ENCODE measurements around the gene DDC. TPM values are rescaled to one million over a fixed set of nuclear protein-coding genes. Genes with fewer than 3 reads are reported as not detected.

DDC gene
- total and polyA plus RNA-seq, 9 donors: 0.24 to 3.3 (median 0.72) TPM

DNA sequence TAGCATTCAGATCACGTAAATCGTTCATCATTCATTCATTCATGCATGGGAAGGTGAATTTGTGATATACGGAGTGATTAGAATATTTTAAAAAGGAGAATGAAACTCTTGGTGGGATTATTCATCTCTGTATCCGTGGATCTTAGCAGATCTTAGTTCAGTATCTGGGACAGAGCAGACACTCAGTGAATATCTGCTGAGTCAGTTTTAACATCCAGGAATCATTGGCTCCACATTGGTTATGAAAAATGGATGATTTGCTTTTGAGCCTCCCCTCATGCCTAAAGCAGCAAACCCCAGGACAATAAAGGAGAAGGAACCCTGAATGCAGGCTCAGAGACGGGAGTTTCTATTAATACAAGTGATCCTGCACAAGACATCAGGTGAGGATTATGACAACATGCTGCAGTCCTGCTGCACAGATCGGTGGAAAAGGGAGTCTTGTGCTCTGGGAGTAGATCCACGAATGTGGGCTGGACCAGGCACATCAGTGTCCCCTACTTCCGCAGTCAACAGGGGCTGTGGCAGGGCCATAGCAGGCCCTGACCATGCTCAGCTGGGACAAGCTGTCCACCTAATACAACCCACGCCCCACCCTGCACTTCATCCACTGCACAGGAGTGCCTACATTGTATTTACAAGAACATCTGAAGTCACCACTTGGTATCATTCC is 88.1 kb downstream of the DDC start:
- intact Hi-C loops (cut with DNase I): no loop called here
- no peak for TF ChIP-seq EP300 (IDR thresholded peaks at IDR 0.05)
- TF ChIP-seq, protein P1, sequence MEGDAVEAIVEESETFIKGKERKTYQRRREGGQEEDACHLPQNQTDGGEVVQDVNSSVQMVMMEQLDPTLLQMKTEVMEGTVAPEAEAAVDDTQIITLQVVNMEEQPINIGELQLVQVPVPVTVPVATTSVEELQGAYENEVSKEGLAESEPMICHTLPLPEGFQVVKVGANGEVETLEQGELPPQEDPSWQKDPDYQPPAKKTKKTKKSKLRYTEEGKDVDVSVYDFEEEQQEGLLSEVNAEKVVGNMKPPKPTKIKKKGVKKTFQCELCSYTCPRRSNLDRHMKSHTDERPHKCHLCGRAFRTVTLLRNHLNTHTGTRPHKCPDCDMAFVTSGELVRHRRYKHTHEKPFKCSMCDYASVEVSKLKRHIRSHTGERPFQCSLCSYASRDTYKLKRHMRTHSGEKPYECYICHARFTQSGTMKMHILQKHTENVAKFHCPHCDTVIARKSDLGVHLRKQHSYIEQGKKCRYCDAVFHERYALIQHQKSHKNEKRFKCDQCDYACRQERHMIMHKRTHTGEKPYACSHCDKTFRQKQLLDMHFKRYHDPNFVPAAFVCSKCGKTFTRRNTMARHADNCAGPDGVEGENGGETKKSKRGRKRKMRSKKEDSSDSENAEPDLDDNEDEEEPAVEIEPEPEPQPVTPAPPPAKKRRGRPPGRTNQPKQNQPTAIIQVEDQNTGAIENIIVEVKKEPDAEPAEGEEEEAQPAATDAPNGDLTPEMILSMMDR (IDR thresholded peaks at IDR 0.05): no peak
- no peak for TF ChIP-seq POLR2A (IDR thresholded peaks at IDR 0.05)
- Histone ChIP-seq H3K4me1 (ENCODE audit: insufficient read depth) (no peaks in the 10 kb centered on the region), H3K9me3 (no peaks in the 10 kb centered on the region), H3K27ac (no peak overlapping the region), H3K36me3 (no peaks in the 10 kb centered on the region), H3K27me3 (no peaks in the 10 kb centered on the region), H3K4me3 (no peak overlapping the region)
- DNase-seq: no peak
- 92 to 94% (median 93%) methylated on average over 9 of the region's 9 CpGs for WGBS, 3 donors

DNA sequence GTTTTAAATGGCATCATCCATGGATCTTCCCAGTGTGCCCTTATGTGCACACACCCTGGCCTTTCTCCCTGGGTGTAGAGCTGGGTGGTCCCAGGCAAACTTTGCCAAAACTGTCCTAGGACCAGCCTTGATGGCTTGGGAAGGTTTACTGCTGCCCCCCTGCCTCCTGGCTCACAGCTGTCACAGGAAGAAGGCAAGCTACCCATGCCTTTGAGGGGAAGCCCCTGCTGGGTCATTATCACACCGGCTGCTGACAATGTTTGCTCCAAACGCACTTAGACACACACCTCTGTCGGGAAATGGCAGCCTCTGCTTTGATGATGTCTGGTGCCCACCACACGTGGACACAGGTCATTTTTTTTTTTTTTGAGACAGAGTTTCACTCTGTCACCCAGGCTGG is 89.9 kb downstream of the DDC start:
- Histone ChIP-seq H3K36me3 (no peaks in the 10 kb centered on the region), H3K4me3 (no peak overlapping the region), H3K27ac (no peak overlapping the region), H3K9me3 (no peaks in the 10 kb centered on the region), H3K4me1 (ENCODE audit: insufficient read depth) (no peaks in the 10 kb centered on the region), H3K27me3 (no peaks in the 10 kb centered on the region)
- no peak for DNase-seq
- intact Hi-C loops (cut with DNase I): no loop called here
- 66 to 81% (median 69%) methylated on average over 4 of the region's 4 CpGs for WGBS, 3 donors
- TF ChIP-seq EP300 (IDR thresholded peaks at IDR 0.05) (no peak), POLR2A (IDR thresholded peaks at IDR 0.05) (no peak)
- TF ChIP-seq, protein P1 (IDR thresholded peaks at IDR 0.05): no peak

DNA sequence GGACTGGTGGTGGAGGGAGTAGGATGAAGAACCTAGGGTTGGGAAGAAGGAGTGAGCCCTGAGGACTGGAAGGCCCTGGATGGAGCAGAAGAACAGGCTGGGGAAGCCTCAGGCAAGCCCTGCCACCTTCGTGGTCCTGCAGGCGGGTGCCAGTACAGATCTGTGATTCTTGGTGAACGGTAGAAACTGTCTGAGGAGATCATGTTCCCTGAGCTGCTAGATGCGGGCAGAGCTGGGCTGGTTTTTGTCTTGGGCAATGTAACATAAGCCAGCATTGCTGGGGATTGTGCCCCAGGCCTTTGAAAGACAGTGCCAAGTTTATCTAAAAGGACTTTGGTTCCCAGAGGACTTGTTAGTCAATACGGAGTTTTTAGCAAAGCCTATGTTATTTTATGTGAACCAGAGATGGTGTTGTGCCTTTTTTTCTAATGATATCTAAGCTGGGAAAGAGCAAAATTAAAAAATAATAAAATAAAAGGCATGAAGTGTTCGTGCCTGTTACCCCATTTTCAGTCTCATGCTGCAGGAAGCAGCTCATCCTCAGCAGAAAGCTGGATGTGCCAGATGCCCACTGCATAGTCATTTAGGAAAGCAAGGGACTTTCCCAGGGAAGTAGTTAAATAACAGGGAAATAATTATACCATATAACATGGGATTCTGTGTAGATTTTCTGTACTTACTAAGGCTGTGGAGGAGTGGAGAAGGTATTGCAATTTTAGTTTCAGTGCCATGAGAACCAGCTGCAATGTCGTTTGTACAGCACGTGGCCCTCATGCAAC is 90.6 kb downstream of the DDC start:
- Histone ChIP-seq H3K27me3 (no peaks in the 10 kb centered on the region), H3K27ac (no peak overlapping the region), H3K4me1 (ENCODE audit: insufficient read depth) (no peaks in the 10 kb centered on the region), H3K4me3 (no peak overlapping the region), H3K9me3 (no peaks in the 10 kb centered on the region), H3K36me3 (no peaks in the 10 kb centered on the region)
- no peak for DNase-seq
- WGBS, 3 donors: 59 to 68% (median 61%) methylated on average over 8 of the region's 8 CpGs
- TF ChIP-seq, protein P1 (IDR thresholded peaks at IDR 0.05): no peak
- TF ChIP-seq POLR2A (IDR thresholded peaks at IDR 0.05): no peak
- no peak for TF ChIP-seq EP300 (IDR thresholded peaks at IDR 0.05)
- intact Hi-C loops (cut with DNase I): loop anchor here in 1 of 4 donors (5.0 kb wide), 1 partner anchor 198 kb away; no protein-coding TSS in a partner anchor

DNA sequence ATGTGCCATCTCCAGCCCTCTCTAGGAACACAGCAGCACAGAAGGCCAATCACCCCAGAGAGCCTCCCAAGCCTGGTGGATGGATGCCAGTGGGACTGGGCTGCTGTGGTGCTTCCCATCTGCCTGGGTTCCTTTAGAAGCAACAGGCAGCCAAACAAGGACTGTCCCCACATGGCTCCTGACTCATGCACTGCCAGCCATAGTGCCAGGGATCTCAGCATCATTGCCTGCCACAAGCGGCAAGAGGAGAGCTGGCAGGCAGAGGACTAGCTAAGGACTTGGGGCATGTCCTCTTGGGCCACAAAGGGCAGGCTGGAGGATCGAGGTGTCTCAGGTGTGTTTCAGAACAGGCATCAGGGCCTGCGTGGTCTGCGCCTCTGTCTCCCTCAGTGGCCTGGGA is 91.7 kb downstream of the DDC start:
- Histone ChIP-seq H3K36me3 (no peaks in the 10 kb centered on the region), H3K27me3 (no peaks in the 10 kb centered on the region), H3K4me3 (no peak overlapping the region), H3K9me3 (no peaks in the 10 kb centered on the region), H3K4me1 (ENCODE audit: insufficient read depth) (no peaks in the 10 kb centered on the region), H3K27ac (no peak overlapping the region)
- WGBS, 3 donors: 92 to 96% (median 96%) methylated on average over 4 of the region's 4 CpGs
- TF ChIP-seq, protein P1 (IDR thresholded peaks at IDR 0.05): no peak
- TF ChIP-seq EP300 (IDR thresholded peaks at IDR 0.05) (no peak), POLR2A (IDR thresholded peaks at IDR 0.05) (no peak)
- no peak for DNase-seq
- intact Hi-C loops (cut with DNase I): loop anchor here in 1 of 4 donors (5.0 kb wide), 1 partner anchor 199 kb away; no protein-coding TSS in a partner anchor

Data from ovary (tissue), 9 donors.